ENCODE data around the gene PSMD3. TPM values are rescaled to one million over a fixed set of nuclear protein-coding genes. Genes with fewer than 3 reads are reported as not detected.

Gene PSMD3
- total RNA-seq, 4 donors from 2014 or later = 106 to 154 (median 129) TPM

DNA sequence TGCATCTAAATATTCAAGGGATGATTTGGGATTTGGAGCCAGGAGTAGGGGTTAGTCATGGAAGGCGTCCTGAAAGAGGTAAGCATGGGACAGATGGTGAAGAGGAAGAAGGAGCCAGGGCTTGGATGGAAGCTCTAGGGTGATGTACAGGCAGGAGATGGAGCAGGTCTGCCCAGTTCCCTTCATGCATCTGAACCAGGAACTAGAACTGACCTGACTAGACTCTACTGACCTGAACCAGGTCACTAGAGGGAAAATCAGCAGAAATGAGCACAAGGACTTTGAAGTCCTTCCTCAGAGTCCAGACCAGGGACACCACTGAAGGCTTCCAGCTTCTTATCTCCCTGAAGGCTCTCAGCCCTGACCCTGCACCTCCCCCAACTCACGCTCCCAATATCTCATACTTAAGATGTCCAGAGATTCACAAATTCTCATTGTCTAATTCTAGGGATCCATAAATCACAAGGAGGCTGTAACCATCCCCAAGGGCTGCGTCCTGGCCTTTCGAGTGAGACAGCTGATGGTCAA, 9.5 kb upstream of the PSMD3 start:
- DNase-seq (ENCODE audit: low spot score in 2 of 2) = no peak
- no peak overlapping the region for H3K4me3 ChIP-seq (ENCODE audit: low read depth, poor library complexity, severe bottlenecking)
- intact Hi-C loops (cut with DNase I; ENCODE audit: low total_unique reads) = no loop called here
- TF ChIP-seq, protein P1, sequence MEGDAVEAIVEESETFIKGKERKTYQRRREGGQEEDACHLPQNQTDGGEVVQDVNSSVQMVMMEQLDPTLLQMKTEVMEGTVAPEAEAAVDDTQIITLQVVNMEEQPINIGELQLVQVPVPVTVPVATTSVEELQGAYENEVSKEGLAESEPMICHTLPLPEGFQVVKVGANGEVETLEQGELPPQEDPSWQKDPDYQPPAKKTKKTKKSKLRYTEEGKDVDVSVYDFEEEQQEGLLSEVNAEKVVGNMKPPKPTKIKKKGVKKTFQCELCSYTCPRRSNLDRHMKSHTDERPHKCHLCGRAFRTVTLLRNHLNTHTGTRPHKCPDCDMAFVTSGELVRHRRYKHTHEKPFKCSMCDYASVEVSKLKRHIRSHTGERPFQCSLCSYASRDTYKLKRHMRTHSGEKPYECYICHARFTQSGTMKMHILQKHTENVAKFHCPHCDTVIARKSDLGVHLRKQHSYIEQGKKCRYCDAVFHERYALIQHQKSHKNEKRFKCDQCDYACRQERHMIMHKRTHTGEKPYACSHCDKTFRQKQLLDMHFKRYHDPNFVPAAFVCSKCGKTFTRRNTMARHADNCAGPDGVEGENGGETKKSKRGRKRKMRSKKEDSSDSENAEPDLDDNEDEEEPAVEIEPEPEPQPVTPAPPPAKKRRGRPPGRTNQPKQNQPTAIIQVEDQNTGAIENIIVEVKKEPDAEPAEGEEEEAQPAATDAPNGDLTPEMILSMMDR (IDR thresholded peaks at IDR 0.05) = no peak
- no peak for TF ChIP-seq POLR2A (IDR thresholded peaks at IDR 0.05)
- WGBS, 2 donors = 88 to 94% methylated on average over 4 of the region's 4 CpGs

DNA sequence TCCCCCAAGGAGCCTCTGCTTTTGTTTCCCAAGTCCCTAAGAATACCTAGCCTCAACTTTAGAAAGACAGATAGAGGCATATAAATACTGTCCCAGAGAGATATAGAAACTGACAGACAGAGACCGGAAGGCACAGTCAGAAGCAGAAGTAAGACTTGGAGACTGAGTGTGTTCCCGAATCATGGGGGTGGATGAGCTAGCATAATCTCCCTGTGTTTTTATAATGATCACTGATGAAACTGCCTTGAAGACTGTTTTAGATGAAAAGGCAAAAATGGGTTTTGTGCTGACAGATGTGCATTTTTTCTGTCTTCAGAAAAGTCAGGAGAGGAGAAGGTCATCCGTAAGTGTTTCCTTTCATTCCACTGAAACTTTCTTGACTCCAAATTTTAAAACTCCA, 8.3 kb upstream of the PSMD3 start:
- DNase-seq (ENCODE audit: low spot score in 2 of 2) = no peak
- intact Hi-C loops (cut with DNase I; ENCODE audit: low total_unique reads) = no loop called here
- no peak overlapping the region for H3K4me3 ChIP-seq (ENCODE audit: low read depth, poor library complexity, severe bottlenecking)
- TF ChIP-seq POLR2A (IDR thresholded peaks at IDR 0.05) = no peak
- TF ChIP-seq, protein P1 (IDR thresholded peaks at IDR 0.05) = no peak
- WGBS, 2 donors = 33 to 46% methylated on average over 3 of the region's 3 CpGs

DNA sequence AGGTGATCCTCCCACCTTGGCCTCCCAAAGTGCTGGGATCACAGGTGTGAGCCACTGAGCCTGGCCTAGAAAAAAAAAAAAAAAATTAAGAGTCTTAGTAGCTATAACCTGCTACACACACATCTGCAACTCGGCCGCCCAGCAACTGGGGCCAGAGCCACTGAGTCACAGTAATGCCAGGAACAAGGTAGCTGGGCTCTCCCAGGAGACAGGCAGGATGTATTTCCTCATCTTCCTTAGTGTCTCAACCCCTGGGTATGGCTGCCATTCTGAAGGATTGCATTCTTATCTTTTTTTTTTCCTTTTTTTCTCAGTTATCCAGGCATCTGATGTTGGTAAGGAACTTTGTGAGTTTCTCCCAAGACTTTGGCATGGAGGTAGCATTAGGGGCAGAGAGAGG, 7.1 kb upstream of the PSMD3 start:
- DNase-seq (ENCODE audit: low spot score in 2 of 2) = no peak
- WGBS, 2 donors = 89 to 91% methylated on average over 2 of the region's 2 CpGs
- TF ChIP-seq, protein P1 (IDR thresholded peaks at IDR 0.05) = no peak
- no peak for TF ChIP-seq POLR2A (IDR thresholded peaks at IDR 0.05)
- H3K4me3 ChIP-seq (ENCODE audit: low read depth, poor library complexity, severe bottlenecking) = no peak overlapping the region
- intact Hi-C loops (cut with DNase I; ENCODE audit: low total_unique reads) = no loop called here

DNA sequence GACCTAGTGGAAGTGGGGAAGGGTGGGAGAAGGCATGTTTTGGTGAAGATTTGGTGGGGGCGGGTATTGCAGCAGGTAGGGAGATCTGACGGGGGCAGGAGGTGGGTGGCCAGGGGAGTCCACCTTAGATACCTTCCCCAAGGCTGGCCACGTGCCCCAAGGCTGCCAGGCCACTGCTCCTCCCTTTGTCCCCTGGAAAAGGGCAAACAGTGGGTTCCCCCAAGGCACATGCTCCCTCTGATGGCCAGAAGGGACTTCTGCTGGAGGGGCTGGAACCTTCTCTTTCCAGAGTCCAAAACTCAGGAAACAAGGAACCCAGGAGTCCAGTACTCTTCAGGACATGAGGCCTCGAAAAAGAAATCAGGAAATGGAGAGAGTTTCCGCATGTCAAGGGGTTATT, 6.2 kb upstream of the PSMD3 start:
- DNase-seq (ENCODE audit: low spot score in 2 of 2) = no peak
- WGBS, 2 donors = 75 to 76% methylated on average over 5 of the region's 5 CpGs
- no peak for TF ChIP-seq POLR2A (IDR thresholded peaks at IDR 0.05)
- TF ChIP-seq, protein P1 (IDR thresholded peaks at IDR 0.05) = no peak
- no peak overlapping the region for H3K4me3 ChIP-seq (ENCODE audit: low read depth, poor library complexity, severe bottlenecking)
- intact Hi-C loops (cut with DNase I; ENCODE audit: low total_unique reads) = no loop called here

DNA sequence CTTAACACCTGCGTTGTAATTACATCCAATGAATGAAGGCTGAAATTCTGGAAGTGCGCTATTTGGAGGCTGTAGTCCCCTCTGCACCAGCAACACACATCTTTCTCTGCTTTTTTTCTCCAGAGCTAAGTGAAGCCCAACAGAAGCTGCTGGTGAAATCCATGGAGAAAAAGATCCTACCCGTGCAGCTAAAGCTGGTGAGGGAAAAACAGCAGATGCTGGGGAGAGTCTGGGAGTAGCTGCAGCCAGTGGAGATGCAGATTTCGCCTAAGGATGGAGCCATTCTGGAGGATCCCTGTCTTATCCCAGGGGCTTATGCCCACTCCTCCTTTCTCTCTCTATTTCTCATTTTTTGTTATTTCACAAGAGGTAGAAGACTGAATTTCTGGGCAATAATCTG, 4.8 kb upstream of the PSMD3 start:
- no peak overlapping the region for H3K4me3 ChIP-seq (ENCODE audit: low read depth, poor library complexity, severe bottlenecking)
- TF ChIP-seq, protein P1 (IDR thresholded peaks at IDR 0.05) = no peak
- no peak for TF ChIP-seq POLR2A (IDR thresholded peaks at IDR 0.05)
- intact Hi-C loops (cut with DNase I; ENCODE audit: low total_unique reads) = no loop called here
- WGBS, 2 donors = 71 to 77% methylated on average over 4 of the region's 4 CpGs
- no peak for DNase-seq (ENCODE audit: low spot score in 2 of 2)

DNA sequence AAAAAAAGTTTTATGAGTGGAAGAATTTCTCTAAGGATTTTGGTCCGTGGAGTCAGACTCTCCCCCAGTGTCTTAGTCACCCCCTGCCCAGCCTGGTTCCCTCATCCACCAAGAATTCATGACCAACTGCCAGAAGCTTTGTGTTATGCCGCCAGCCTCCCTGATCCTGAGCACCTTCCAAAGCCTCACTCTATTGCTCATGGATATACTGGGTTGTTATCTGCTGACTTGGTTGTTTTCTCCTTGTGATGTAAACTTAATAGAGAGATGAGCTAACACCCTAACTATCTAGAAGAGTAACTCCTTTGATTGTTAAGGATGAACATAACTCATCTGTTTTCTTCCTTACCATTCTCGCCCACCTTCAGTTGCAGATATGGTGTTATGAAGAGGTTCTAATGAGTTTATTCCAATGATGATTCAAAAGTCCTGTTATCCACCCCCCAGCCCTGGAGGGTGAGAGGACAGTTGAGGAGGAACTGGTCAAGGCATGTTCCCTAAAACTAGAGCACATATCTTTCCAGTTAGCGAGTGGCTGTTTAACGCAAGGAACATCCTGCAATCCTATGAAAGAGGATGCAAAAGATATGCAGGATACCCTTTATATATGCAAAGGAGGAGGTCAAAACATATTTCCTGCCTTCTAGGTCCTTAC, 1.5 kb upstream of the PSMD3 start:
- no peak for TF ChIP-seq POLR2A (IDR thresholded peaks at IDR 0.05)
- TF ChIP-seq, protein P1 (IDR thresholded peaks at IDR 0.05) = no peak
- 56% methylated on average over 5 of the region's 5 CpGs for WGBS, 2 donors
- H3K4me3 ChIP-seq (ENCODE audit: low read depth, poor library complexity, severe bottlenecking) = no peak overlapping the region
- intact Hi-C loops (cut with DNase I; ENCODE audit: low total_unique reads) = no loop called here
- DNase-seq (ENCODE audit: low spot score in 2 of 2) = no peak
